H1 (cell line): ENCODE measurements around the gene MT1B. TPM values are rescaled to one million over a fixed set of nuclear protein-coding genes. Genes with fewer than 3 reads are reported as not detected.

Source experiments
- CTCF ChIA-PET: fragments of 300-600 bp; sonication (Branson Sonifier 250); formaldehyde crosslinking; loops from one replicate; lab custom pipeline; 2021; ENCODE audit not compliant: partially characterized antibody; lab: Charles Lee
- POLR2A ChIA-PET: fragments of 300-600 bp; sonication (Branson Sonifier 250); formaldehyde crosslinking; loops from one replicate; lab custom pipeline; 2021; ENCODE audit warnings: inconsistent platforms; ENCODE audit not compliant: partially characterized antibody; lab: Charles Lee
- DNase-seq, 2 experiments: peaks; one replicate each; pipeline versions ENCODE4 v3.0.0 to v3.0.0-alpha.2; 2010 to 2022; ENCODE audit warnings: low spot score in 2 of 2, low read depth in 1 of 2, mixed read lengths in 1 of 2
- FAIRE-seq: peaks from 2 replicates; lab custom pipeline; 2011; peaks lifted over from hg19 to GRCh38; lab: Jason Lieb, UNC
- H2AFZ ChIP-seq: 2 replicates; pipeline ENCODE4 v1.8.1; 2012; ENCODE audit warnings: low read length, inconsistent platforms
- H2AK5ac ChIP-seq: 2 replicates; pipeline ENCODE4 v1.6.1; 2013; ENCODE audit warnings: low read depth, low read length
- H2BK120ac ChIP-seq: replicated peaks from 2 replicates; pipeline ENCODE3; 2013; ENCODE audit warnings: low read depth, low read length, inconsistent platforms
- H2BK12ac ChIP-seq: 2 replicates; pipeline ENCODE4 v1.6.1; 2013; ENCODE audit warnings: low read depth, low read length
- H2BK15ac ChIP-seq: 2 replicates; pipeline ENCODE4 v1.6.1; 2013; ENCODE audit warnings: low read length
- H2BK20ac ChIP-seq: 2 replicates; pipeline ENCODE4 v1.6.1; 2013; ENCODE audit warnings: low read length
- H2BK5ac ChIP-seq: 2 replicates; pipeline ENCODE4 v1.6.1; 2013; ENCODE audit warnings: low read depth, low read length
- H3K14ac ChIP-seq: 2 replicates; pipeline ENCODE4 v1.6.1; 2013; ENCODE audit warnings: inconsistent platforms; ENCODE audit not compliant: insufficient read length
- H3K18ac ChIP-seq: 2 replicates; pipeline ENCODE4 v1.6.1; 2013; ENCODE audit warnings: low read length; ENCODE audit errors: extremely low read depth
- H3K23ac ChIP-seq: 2 replicates; pipeline ENCODE4 v1.6.1; 2013; ENCODE audit warnings: inconsistent platforms; ENCODE audit not compliant: insufficient read length
- H3K23me2 ChIP-seq: 2 replicates; pipeline ENCODE4 v1.6.1; 2013; ENCODE audit warnings: low read depth, low read length
- H3K27ac ChIP-seq: 2 replicates; pipeline ENCODE4 v1.6.1; 2011; ENCODE audit warnings: low read depth, low read length, inconsistent platforms
- H3K27me3 ChIP-seq, 4 experiments: replicated peaks in 1 of 4; 1 replicate in 1 of 4; 2 replicates in 3 of 4; pipeline versions ENCODE4 v1.6.1 to v1.8.1; 2011 to 2013; ENCODE audit warnings: low read length in 3 of 4, mild to moderate bottlenecking in 3 of 4, inconsistent platforms in 2 of 4, mixed read lengths in 2 of 4, moderate library complexity in 1 of 4; ENCODE audit not compliant: control insufficient read depth in 3 of 4, insufficient read depth in 3 of 4; ENCODE audit errors: extremely low read depth in 1 of 4
- H3K36me3 ChIP-seq, 4 experiments: 2 replicates each; pipeline versions ENCODE4 v1.6.1 to v1.8.1; 2011 to 2013; ENCODE audit warnings: mild to moderate bottlenecking in 4 of 4, low read length in 3 of 4, moderate library complexity in 2 of 4, control low read depth in 1 of 4, inconsistent platforms in 1 of 4; ENCODE audit not compliant: insufficient read depth in 4 of 4, control insufficient read depth in 2 of 4
- H3K4ac ChIP-seq: replicated peaks from 2 replicates; pipeline ENCODE3; 2013; ENCODE audit warnings: low read length, low read depth, mixed read lengths, inconsistent platforms; ENCODE audit not compliant: insufficient read length
- H3K4me1 ChIP-seq, 4 experiments: replicated peaks in 1 of 4; 1 replicate in 1 of 4; 2 replicates in 3 of 4; pipeline versions ENCODE4 v1.6.1 to v1.8.1; 2011 to 2013; ENCODE audit warnings: low read length in 3 of 4, inconsistent platforms in 2 of 4, mixed read lengths in 1 of 4; ENCODE audit not compliant: insufficient read depth in 4 of 4, control insufficient read depth in 3 of 4
- H3K4me2 ChIP-seq, 2 experiments: 2 replicates each; pipeline versions ENCODE4 v1.6.1 to v1.8.1; 2011 to 2013; ENCODE audit warnings: low read depth in 2 of 2, low read length in 2 of 2, control low read depth in 1 of 2, inconsistent platforms in 1 of 2, mild to moderate bottlenecking in 1 of 2; ENCODE audit not compliant: insufficient read depth in 1 of 2
- H3K4me3 ChIP-seq, 4 experiments: fragments of 200-600, 300-600 bp in 1 of 4; sonication (generic), shearing (Covaris generic), sonication (Bioruptor Twin) in 1 of 4; 2 replicates each; pipeline versions ENCODE4 v1.5.1 to v1.8.1; 2011 to 2016; ENCODE audit warnings: low read length in 4 of 4, low read depth in 3 of 4, control low read depth in 2 of 4, inconsistent platforms in 2 of 4, mild to moderate bottlenecking in 2 of 4, mixed read lengths in 1 of 4, moderate library complexity in 1 of 4; ENCODE audit not compliant: insufficient read depth in 2 of 4; ENCODE audit errors: extremely low read depth in 1 of 4
- H3K56ac ChIP-seq: replicated peaks from 2 replicates; pipeline ENCODE3; 2013; ENCODE audit warnings: low read depth, mild to moderate bottlenecking, mixed read lengths, low read length, inconsistent platforms; ENCODE audit not compliant: insufficient read length
- H3K79me1 ChIP-seq: 2 replicates; pipeline ENCODE4 v1.6.1; 2013; ENCODE audit warnings: low read depth, low read length, control low read depth
- H3K79me2 ChIP-seq, 2 experiments: 2 replicates each; pipeline versions ENCODE4 v1.6.1 to v1.8.1; 2012 to 2013; ENCODE audit warnings: low read length in 2 of 2, mild to moderate bottlenecking in 2 of 2, inconsistent platforms in 1 of 2; ENCODE audit not compliant: insufficient read depth in 2 of 2, control insufficient read depth in 1 of 2
- H3K9ac ChIP-seq, 4 experiments: replicated peaks in 1 of 4; 1 replicate in 1 of 4; 2 replicates in 3 of 4; pipeline versions ENCODE4 v1.6.1 to v1.8.1; 2011 to 2013; ENCODE audit warnings: low read depth in 3 of 4, low read length in 3 of 4, control low read depth in 2 of 4, mild to moderate bottlenecking in 2 of 4, moderate library complexity in 2 of 4, inconsistent platforms in 1 of 4; ENCODE audit errors: extremely low read depth in 1 of 4
- H3K9me3 ChIP-seq, 2 experiments: 2 replicates each; pipeline versions ENCODE4 v1.6.1 to v1.8.1; 2012 to 2013; ENCODE audit warnings: mild to moderate bottlenecking in 2 of 2, moderate library complexity in 2 of 2, control low read depth in 1 of 2, inconsistent platforms in 1 of 2, low read depth in 1 of 2, low read length in 1 of 2, mixed read lengths in 1 of 2; ENCODE audit not compliant: insufficient read depth in 2 of 2
- H4K20me1 ChIP-seq, 2 experiments: replicated peaks in 1 of 2; 2 replicates each; pipeline versions ENCODE3 to v1.8.1; 2011 to 2013; ENCODE audit warnings: inconsistent platforms in 2 of 2, low read length in 2 of 2, mild to moderate bottlenecking in 1 of 2; ENCODE audit not compliant: insufficient read depth in 2 of 2, control insufficient read depth in 1 of 2
- H4K5ac ChIP-seq: 2 replicates; pipeline ENCODE4 v1.6.1; 2013; ENCODE audit warnings: low read length, low read depth, mixed read lengths, inconsistent platforms; ENCODE audit not compliant: insufficient read length
- H4K8ac ChIP-seq: 2 replicates; pipeline ENCODE4 v1.8.0; 2013; ENCODE audit warnings: mild to moderate bottlenecking, moderate library complexity, low read length, inconsistent platforms; ENCODE audit not compliant: insufficient read depth; ENCODE audit errors: extremely low read depth
- H4K91ac ChIP-seq: replicated peaks from 2 replicates; pipeline ENCODE3; 2013; ENCODE audit warnings: low read length, mixed read lengths, inconsistent platforms; ENCODE audit not compliant: insufficient read length
- CEBPB ChIP-seq: IDR thresholded peaks from 2 replicates; pipeline ENCODE4 v1.6.1; 2012; ENCODE audit warnings: low read depth, low read length
- EP300 ChIP-seq, 2 experiments: IDR thresholded peaks; 1 replicate in 1 of 2; 2 replicates in 1 of 2; pipeline ENCODE4 v1.6.1; 2011 to 2012; ENCODE audit warnings: low read depth in 2 of 2, low read length in 2 of 2, mild to moderate bottlenecking in 2 of 2, borderline replicate concordance in 1 of 2, inconsistent platforms in 1 of 2, moderate library complexity in 1 of 2
- EZH2 ChIP-seq: fragments of 200-600 bp; sonication (generic); IDR thresholded peaks from 2 replicates; pipeline ENCODE4 v1.7.1; 2012; ENCODE audit warnings: low read depth, mild to moderate bottlenecking, moderate library complexity, low read length, inconsistent platforms; ENCODE audit not compliant: severe bottlenecking
- GTF2F1 ChIP-seq: IDR thresholded peaks from 2 replicates; pipeline ENCODE4 v1.6.1; 2012; ENCODE audit warnings: low read depth, low read length, improper control_type of control experiment, borderline replicate concordance
- KDM5A ChIP-seq: fragments of 200-600 bp; IDR thresholded peaks from 2 replicates; pipeline ENCODE4 v1.7.1; 2012; ENCODE audit warnings: mild to moderate bottlenecking, low read length, inconsistent platforms, mixed read lengths
- MAFK ChIP-seq: IDR thresholded peaks from 2 replicates; pipeline ENCODE4 v1.6.1; 2012; ENCODE audit warnings: low read depth, mild to moderate bottlenecking, improper control_type of control experiment, low read length
- RNF2 ChIP-seq: fragments of 200-900, 300-1000 bp; sonication (generic); IDR thresholded peaks from 2 replicates; pipeline ENCODE4 v1.7.1; 2016; ENCODE audit warnings: borderline replicate concordance, low read depth, mild to moderate bottlenecking, antibody characterized with exemption, low read length; ENCODE audit not compliant: poor library complexity, severe bottlenecking; ENCODE audit errors: missing control alignments
- SAP30 ChIP-seq: fragments of 300-600 bp; sonication (generic); IDR thresholded peaks from 2 replicates; pipeline ENCODE4 v1.7.1; 2012; ENCODE audit warnings: low read length, moderate library complexity, mild to moderate bottlenecking, inconsistent platforms; ENCODE audit not compliant: insufficient read depth, insufficient replicate concordance
- SP2 ChIP-seq: IDR thresholded peaks from 2 replicates; pipeline ENCODE4 v1.6.1; 2012; ENCODE audit warnings: mild to moderate bottlenecking, low read length, inconsistent platforms
- SUZ12 ChIP-seq: fragments of 200-600 bp; sonication (generic); IDR thresholded peaks from 2 replicates; pipeline ENCODE4 v1.6.1; 2012; ENCODE audit warnings: mild to moderate bottlenecking, inconsistent platforms, low read length, moderate library complexity, mixed read lengths
- ZNF274 ChIP-seq: IDR thresholded peaks from 2 replicates; pipeline ENCODE4 v1.7.0; 2012; ENCODE audit warnings: low read length, borderline replicate concordance; ENCODE audit errors: extremely low read depth
- WGBS, 2 experiments: shearing (Covaris generic) in 1 of 2; methylation state at CpG; one replicate each; pipeline versions ENCODE4 v1.1.6 to v1.1.7; 2013 to 2015; ENCODE audit warnings: low lambda C conversion rate in 2 of 2, mixed read lengths in 2 of 2, inconsistent platforms in 1 of 2, low coverage in 1 of 2, missing lambda C conversion rate in 1 of 2; ENCODE audit not compliant: insufficient replicate concordance in 2 of 2, insufficient coverage in 1 of 2, insufficient read length in 1 of 2; ENCODE audit errors: extremely low coverage in 1 of 2, missing lambda C conversion rate in 1 of 2; 5-methylcytosine and 5-hydroxymethylcytosine counted together
- polyA plus RNA-seq, 7 experiments: library from polyadenylated mRNA; depleted of rRNA in 3 of 7; stranded (reverse) in 5 of 7; unstranded in 2 of 7; fragments of >200 nt in 5 of 7; fragments of 200-250 nt in 2 of 7; gene quantifications; 1 replicate in 5 of 7; 2 replicates in 1 of 7; 4 replicates in 1 of 7; pipeline versions ENCODE4 v1.2.1 to v1.2.3, GENCODE V29; 2011 to 2013; ENCODE audit warnings: missing spikeins in 2 of 7, mixed read lengths in 2 of 7
- total RNA-seq: library from RNA; stranded (reverse); fragmentation: NEBNext Ultra II Directional; extraction: Animal tissue kit (Norgen Biotek cat#: 25700); gene quantifications from 2 replicates; pipeline ENCODE4 v1.2.1, GENCODE V29; 2021

The MT1B gene
- total and polyA plus RNA-seq, 2 of the 8 experiments (the other 6 are each of a cell fraction or from before 2014, with no cell fraction given), result not detected

- H4K91ac ChIP-seq, result no peak overlapping the region
- no peak overlapping the region; the same call in 1 of the 2 replicates for H2BK20ac ChIP-seq
- 6% methylated on average over 5 of the region's 6 CpGs; no CpG with 5 or more reads in 1 of the 2 experiments for WGBS, 2 experiments
- no peak overlapping the region for H4K5ac ChIP-seq
- H3K18ac ChIP-seq, result no peak overlapping the region
- no peak overlapping the region for H2BK15ac ChIP-seq
- peak overlapping the region; percentile 10 to 56 (median 18); a peak in 4 of 8 replicates for H3K4me3 ChIP-seq
- no peak overlapping the region for H3K23ac ChIP-seq
- POLR2A ChIA-PET, result interaction anchor here (0.9 to 2.2 kb wide), 6 partner anchors 10 to 41 kb away, joined by 3 to 8 read pairs (median 4); partner anchors contain the start of genes MT1G and MT1H
- H3K79me1 ChIP-seq, result no peaks in the 10 kb centered on the region
- H3K23me2 ChIP-seq, result peaks cover 5% of the 10 kb centered on the region; the same call in 1 of the 2 replicates
- H4K8ac ChIP-seq, result no peak overlapping the region
- H3K4me2 ChIP-seq, result peak overlapping the region; percentile 68 to 72
- H3K56ac ChIP-seq, result no peak overlapping the region
- TF ChIP-seq KDM5A (no peak), EZH2 (peak; percentile 48), SUZ12 (peak; percentile 23; the same call in 1 of the 2 replicates), MAFK (no peak), SAP30 (no peak), EP300 (IDR thresholded peaks at IDR 0.05; ENCODE audit: borderline replicate concordance in 1 of 2, low read depth in 2 of 2, low read length in 2 of 2) (no peak), CEBPB (no peak), GTF2F1 (no peak), SP2 (no peak), RNF2 (peak; percentile 73), ZNF274 (no peak)
- peaks cover 0 to 13% (median 5%) of the 10 kb centered on the region in 4 experiments; a peak in 6 of 7 replicates for H3K4me1 ChIP-seq
- no peaks in the 10 kb centered on the region; a peak in 1 of 8 replicates for H3K36me3 ChIP-seq
- no peak overlapping the region for H3K27ac ChIP-seq
- FAIRE-seq (no peak), DNase-seq (no peak)
- H3K4ac ChIP-seq, result no peak overlapping the region
- no peaks in the 10 kb centered on the region for H3K79me2 ChIP-seq
- H2BK5ac ChIP-seq, result peak overlapping the region; percentile 44; the same call in 1 of the 2 replicates
- H3K27me3 ChIP-seq, result peaks cover 91 to 100% (median 100%) of the 10 kb centered on the region in 4 experiments
- H2AK5ac ChIP-seq, result no peak overlapping the region
- CTCF ChIA-PET, result interaction anchor here (1.0 to 1.5 kb wide), 7 partner anchors 17 to 69 kb away, joined by 3 to 4 read pairs (median 3); no protein-coding TSS in a partner anchor
- H2AFZ ChIP-seq, result no peak overlapping the region
- H3K9me3 ChIP-seq, result no peaks in the 10 kb centered on the region
- no peak overlapping the region for H3K9ac ChIP-seq
- H2BK12ac ChIP-seq, result no peak overlapping the region
- no peak overlapping the region for H2BK120ac ChIP-seq
- H4K20me1 ChIP-seq, result peaks cover 14 to 29% of the 10 kb centered on the region in 2 experiments
- H3K14ac ChIP-seq, result no peak overlapping the region
Measured at GRCh38 chr16:56632848-56633365, 18.8 kb upstream of the MT1B start.
